ENCODE data around the gene EEPD1. TPM values are rescaled to one million over a fixed set of nuclear protein-coding genes. Genes with fewer than 3 reads are reported as not detected.

Gene EEPD1
- total RNA-seq, 2 donors from 2014 or later: 4.0 to 6.8 TPM

DNA sequence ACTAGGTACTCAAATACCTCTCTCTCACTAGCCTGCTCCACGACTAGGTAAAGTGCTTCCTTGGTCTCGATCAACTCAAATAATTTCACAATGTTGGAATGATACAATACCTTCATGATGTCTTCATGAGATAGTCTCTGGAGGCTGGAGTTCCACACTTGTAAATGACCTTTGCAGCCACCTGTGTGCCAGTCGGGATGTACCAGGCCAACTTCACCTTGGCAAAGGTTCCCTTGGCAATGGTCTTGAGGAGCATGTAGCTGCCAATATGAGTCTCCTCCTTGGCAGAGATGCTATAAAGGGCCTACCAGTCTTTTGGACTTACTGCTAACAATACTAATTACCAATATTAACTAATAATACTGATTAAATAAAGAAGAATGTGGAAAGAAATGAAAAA, 42.5 kb upstream of the EEPD1 start:
- H3K9me3 ChIP-seq: no peaks in the 10 kb centered on the region
- TF ChIP-seq, protein P1, sequence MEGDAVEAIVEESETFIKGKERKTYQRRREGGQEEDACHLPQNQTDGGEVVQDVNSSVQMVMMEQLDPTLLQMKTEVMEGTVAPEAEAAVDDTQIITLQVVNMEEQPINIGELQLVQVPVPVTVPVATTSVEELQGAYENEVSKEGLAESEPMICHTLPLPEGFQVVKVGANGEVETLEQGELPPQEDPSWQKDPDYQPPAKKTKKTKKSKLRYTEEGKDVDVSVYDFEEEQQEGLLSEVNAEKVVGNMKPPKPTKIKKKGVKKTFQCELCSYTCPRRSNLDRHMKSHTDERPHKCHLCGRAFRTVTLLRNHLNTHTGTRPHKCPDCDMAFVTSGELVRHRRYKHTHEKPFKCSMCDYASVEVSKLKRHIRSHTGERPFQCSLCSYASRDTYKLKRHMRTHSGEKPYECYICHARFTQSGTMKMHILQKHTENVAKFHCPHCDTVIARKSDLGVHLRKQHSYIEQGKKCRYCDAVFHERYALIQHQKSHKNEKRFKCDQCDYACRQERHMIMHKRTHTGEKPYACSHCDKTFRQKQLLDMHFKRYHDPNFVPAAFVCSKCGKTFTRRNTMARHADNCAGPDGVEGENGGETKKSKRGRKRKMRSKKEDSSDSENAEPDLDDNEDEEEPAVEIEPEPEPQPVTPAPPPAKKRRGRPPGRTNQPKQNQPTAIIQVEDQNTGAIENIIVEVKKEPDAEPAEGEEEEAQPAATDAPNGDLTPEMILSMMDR (IDR thresholded peaks at IDR 0.05): no peak
- H3K4me3 ChIP-seq: no peak overlapping the region
- no peaks in the 10 kb centered on the region for H3K36me3 ChIP-seq
- no peak overlapping the region for H3K27ac ChIP-seq
- H3K27me3 ChIP-seq: no peaks in the 10 kb centered on the region
- H3K4me1 ChIP-seq: peaks cover 0 to 11% of the 10 kb centered on the region in 2 donors
- DNase-seq (ENCODE audit: low spot score): no peak

GRCh38 chr7:36112969-36113368, 40.1 kb upstream of the EEPD1 start:
- H3K9me3 ChIP-seq: no peaks in the 10 kb centered on the region
- H3K27ac ChIP-seq: no peak overlapping the region
- no peaks in the 10 kb centered on the region for H3K27me3 ChIP-seq
- peaks cover 0 to 29% of the 10 kb centered on the region in 2 donors for H3K4me1 ChIP-seq
- H3K4me3 ChIP-seq: no peak overlapping the region
- TF ChIP-seq, protein P1 (IDR thresholded peaks at IDR 0.05): no peak
- no peaks in the 10 kb centered on the region for H3K36me3 ChIP-seq
- DNase-seq (ENCODE audit: low spot score): no peak

- Histone ChIP-seq H3K9me3 (no peaks in the 10 kb centered on the region), H3K4me3 (no peak overlapping the region), H3K36me3 (no peaks in the 10 kb centered on the region), H3K27ac (no peak overlapping the region), H3K4me1 (peaks cover 0 to 33% of the 10 kb centered on the region in 2 donors), H3K27me3 (no peaks in the 10 kb centered on the region)
- TF ChIP-seq, protein P1 (IDR thresholded peaks at IDR 0.05): no peak
- no peak for DNase-seq (ENCODE audit: low spot score)
Measured at GRCh38 chr7:36114355-36114754, 38.7 kb upstream of the EEPD1 start.

DNA sequence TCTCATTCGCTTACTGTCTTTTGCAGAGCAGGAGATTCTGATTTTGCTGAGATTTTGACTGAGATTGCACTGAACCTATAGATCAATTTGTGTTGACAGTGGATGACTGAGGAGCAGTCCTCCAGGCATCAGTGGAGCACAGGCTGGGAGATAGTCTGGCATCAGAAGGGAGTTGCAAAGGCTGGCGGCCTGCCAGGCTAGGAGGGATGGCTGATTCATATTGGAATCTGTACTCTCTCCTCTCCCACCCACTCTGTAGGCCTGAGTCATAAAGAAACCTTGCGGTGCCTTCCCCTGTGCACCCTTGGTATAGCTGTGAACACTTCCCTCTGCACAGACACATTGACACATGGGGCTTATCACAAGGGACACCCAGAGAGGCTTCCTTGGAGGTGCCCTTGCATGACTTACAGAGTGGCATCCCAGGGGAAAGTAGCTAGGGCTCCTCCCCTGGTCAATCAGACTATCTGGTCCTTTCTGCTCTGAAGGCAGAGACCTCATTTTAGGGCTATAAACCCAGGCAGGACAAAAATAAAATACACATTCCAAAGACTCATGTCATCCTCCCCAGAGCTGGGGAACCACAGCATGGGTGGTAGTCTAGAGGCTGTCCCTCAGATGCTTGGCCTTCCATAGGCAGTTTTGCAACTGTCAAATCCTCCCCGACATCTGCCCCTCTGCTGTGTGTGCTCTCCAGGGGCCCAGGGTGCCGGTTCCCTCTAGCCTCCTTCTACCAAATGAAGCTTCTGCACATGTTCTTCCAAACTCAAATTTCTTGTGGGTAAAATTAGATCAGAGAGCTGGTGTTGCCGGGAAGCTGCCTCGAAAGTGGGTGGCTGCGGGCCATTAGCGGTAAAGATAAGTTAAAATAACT, 37.4 kb upstream of the EEPD1 start:
- H3K4me3 ChIP-seq: no peak overlapping the region
- TF ChIP-seq, protein P1 (IDR thresholded peaks at IDR 0.05): no peak
- peaks cover 0 to 37% of the 10 kb centered on the region in 2 donors for H3K4me1 ChIP-seq

DNA sequence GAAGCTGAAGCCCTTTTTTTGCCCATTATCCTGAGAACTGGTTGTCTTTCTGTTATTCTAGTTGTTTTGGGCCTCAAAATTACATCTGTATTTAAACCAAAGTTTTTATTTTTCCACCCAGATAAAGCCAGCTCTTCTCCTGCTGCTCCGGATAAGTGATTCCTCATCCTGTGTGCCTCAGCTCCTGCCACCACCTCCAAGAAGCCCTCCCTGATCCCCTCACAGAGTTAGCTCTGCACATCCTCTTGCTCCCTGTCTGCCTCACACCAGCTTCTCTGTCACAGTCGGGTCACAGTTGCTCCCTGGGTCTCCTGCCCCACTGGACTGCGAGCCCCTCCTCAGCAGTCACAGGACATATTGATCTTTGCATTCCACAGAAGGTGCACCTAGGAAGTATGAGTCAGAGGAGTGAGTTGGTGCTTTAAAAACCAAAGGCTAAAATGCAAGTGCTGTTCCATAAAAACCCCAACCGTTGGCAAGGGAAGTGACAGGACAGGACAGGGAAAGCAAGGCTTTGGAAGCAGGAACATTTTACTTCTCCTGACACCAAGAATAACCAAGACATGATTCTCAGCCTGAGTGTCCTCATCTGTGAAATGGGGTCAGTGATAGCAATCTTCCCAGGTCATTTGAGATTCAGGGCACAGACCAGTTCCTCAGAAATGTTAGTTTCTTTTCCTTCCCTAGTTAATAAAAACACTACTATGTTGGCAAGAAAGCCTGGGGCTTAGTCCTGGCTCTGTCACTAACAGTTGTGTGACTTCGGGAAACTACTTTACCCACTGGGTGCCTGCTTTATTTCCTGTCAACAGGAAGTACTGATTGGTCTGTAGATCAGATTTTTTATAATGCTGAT, 36.5 kb upstream of the EEPD1 start:
- H3K9me3 ChIP-seq: no peaks in the 10 kb centered on the region
- H3K27me3 ChIP-seq: no peaks in the 10 kb centered on the region
- H3K36me3 ChIP-seq: no peaks in the 10 kb centered on the region
- no peak overlapping the region for H3K4me3 ChIP-seq
- peak overlapping the region; percentile 42 to 69 for H3K27ac ChIP-seq
- DNase-seq (ENCODE audit: low spot score): no peak
- H3K4me1 ChIP-seq: peaks cover 0 to 37% of the 10 kb centered on the region in 2 donors
- TF ChIP-seq, protein P1 (IDR thresholded peaks at IDR 0.05): no peak

More for the DNA sequence above, 37.4 kb upstream of the EEPD1 start:
- peak; percentile 81 for DNase-seq (ENCODE audit: low spot score)
- no peaks in the 10 kb centered on the region for H3K36me3 ChIP-seq
- no peaks in the 10 kb centered on the region for H3K9me3 ChIP-seq
- H3K27ac ChIP-seq: peak overlapping the region; percentile 42 to 69
- H3K27me3 ChIP-seq: no peaks in the 10 kb centered on the region

Measured in right atrium auricular region (tissue), 2 donors.